22Rv1 (cell line): ENCODE results near the gene GALNTL6.

Experiments
- ZFX ChIP-seq: fragments of 450-650 bp; IDR thresholded peaks from 2 replicates; pipeline ENCODE4 v1.6.1; 2017; ENCODE audit warnings: antibody characterized with exemption, borderline replicate concordance
- TF ChIP-seq, protein P1 (sequence below): fragments of 450-650 bp; IDR thresholded peaks from 2 replicates; pipeline ENCODE4 v1.5.1; 2017; ENCODE audit warnings: mild to moderate bottlenecking

DNA sequence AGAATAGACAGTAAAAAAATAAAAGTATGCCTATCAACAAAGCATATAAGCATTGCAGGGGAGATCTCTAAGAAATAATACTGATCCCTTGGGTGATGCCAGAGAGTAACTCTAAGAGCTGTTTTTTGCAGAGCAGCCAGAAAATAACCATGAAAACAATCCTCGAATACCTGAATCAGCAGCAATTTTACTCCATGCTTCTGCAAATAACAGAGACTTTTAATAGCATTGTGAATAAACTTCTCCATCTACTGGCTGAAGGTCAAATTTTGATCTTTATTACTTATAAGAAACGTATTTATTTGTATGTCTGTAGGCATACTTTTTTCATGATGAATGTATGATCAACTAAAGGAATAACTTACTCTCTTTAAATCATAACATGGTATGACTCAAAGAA is 334.5 kb downstream of the GALNTL6 start:
- TF ChIP-seq, protein P1, sequence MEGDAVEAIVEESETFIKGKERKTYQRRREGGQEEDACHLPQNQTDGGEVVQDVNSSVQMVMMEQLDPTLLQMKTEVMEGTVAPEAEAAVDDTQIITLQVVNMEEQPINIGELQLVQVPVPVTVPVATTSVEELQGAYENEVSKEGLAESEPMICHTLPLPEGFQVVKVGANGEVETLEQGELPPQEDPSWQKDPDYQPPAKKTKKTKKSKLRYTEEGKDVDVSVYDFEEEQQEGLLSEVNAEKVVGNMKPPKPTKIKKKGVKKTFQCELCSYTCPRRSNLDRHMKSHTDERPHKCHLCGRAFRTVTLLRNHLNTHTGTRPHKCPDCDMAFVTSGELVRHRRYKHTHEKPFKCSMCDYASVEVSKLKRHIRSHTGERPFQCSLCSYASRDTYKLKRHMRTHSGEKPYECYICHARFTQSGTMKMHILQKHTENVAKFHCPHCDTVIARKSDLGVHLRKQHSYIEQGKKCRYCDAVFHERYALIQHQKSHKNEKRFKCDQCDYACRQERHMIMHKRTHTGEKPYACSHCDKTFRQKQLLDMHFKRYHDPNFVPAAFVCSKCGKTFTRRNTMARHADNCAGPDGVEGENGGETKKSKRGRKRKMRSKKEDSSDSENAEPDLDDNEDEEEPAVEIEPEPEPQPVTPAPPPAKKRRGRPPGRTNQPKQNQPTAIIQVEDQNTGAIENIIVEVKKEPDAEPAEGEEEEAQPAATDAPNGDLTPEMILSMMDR = no peak
- no peak for TF ChIP-seq ZFX
